CD4-positive, alpha-beta T cell treated with Interleukin-17A for 1 hour (primary cell): ENCODE measurements around the gene CCNL1.

ENCODE experiments used
- DNase-seq: peaks from one replicate; pipeline ENCODE4 v3.0.0-alpha.2; 2020

The CCNL1 gene

GRCh38 chr3:157142315-157142714 lies 17.6 kb downstream of the CCNL1 start:
- no peak for DNase-seq

GRCh38 chr3:157139938-157140534 lies 19.9 kb downstream of the CCNL1 start:
- no peak for DNase-seq

DNA sequence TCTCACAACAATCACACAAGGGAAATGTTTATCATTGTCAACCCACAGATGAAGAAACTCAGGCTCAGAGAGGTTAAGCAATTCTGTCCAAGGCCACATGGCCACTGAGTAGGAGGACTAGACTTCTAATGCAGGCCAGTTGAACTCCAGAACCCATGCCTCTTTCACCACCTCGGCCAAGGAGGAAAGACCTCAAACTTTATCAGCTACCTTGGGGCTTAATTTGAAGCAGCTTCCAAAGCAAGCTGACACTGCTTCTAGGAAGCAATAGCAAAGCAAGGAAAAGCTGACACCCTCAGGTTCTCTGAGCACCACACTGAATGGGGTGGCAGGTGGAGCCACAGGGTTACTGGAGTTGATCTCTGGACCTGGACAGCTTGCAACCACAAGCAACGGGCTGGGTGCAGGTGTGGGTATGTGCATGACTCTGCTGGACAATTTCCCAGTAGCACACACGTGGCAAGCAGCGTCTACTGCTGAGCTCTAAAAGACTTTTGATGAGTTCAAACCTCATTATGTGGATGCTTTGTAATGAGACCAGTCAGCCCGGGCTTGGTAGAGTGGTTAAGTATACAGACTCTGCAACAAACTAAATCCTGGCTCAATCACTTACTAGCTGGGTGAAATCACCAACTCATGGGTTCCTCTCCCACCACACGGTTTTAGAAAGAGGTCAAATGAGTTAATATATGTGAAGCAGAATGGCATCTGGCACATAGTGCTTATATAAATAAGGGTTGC lies 23.1 kb downstream of the CCNL1 start:
- no peak for DNase-seq

- no peak for DNase-seq
These were observed 24.1 kb downstream of the CCNL1 start for GRCh38 chr3:157135671-157136396.

DNA sequence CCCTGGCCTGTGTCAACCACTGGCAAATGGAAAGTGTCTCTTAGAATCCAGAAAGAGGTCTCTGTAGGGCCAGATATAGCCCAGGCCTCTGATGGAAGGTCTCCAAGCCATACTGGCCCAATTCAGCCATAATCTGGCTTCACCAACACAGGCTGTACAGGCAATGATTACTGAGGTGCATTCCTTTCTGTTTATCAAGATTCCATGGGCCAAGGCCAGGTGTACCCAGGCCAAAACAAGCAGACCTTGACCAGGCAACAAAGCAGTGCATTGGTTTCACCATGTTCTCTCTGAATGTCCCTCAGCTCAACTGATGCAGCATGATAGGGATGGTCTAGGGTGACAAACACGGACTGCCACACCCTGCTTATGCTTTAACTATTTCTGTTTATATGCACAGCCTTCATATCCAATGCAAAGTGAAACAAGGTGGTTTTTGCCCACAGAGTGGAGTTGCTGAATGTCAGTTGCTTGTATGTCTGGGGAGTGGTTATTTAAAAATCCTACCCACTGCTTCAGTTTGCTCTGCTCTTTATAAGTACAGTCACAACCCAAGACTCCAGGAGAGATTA lies 25.2 kb downstream of the CCNL1 start:
- DNase-seq: no peak

DNA sequence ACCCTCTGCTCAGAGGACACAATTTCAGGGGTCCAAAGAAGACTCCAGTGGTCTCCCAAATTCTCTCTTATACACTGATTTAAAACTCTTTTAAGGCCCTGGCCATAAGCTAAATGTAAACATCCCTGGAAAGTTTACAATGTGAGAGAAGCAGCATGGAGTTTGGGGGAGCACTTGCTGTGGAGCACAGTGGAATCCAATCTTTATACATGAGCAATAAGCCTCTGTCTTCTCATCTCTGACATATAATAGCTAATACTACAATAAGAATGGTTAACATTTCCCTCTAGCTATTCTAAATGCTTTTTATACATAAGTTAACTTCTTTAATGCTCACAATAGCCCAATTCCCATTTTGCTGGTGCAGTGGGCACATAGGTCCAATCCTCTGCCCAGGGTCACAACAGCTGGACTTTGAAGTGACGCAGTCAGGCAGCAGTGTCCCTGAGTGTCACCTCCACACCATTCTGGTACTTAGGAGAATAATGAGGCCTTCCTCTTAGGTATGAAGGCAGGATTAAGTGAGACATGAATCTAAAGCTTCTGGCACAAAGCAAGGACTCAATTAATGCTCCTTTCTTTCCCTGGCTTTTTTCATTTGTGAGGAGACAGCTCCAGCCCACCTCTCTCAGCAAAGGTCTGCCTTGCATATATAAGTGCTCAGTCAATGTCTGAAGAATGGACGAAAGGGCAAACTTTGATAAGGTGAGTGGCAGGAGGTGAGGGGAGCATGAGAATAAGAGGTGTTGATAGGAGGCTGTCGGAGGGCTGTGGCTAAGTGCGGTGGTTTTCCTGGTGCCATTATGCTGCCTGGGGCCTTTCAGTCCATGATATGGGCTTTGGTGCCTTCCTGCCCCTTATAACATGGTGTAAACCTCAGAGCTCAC lies 26.3 kb downstream of the CCNL1 start:
- no peak for DNase-seq

DNA sequence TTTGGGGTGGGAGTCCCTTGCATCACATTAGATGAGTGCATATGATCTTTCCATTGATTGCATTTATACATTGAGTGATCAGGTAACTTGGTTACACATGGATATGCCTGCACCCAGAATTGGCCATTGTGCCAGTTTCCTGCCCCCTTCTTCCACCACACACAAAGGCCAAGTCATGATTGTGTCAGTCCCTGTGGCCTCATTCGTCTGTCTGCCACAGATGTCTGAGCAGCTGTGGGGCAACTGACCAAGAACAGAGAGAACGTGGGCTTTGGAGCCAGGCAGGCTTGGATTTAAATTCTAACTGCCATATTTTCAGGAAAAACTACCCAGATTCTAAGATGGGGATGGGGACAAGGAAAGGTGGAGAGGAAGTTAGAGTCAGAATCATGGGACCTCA lies 27.0 kb downstream of the CCNL1 start:
- no peak for DNase-seq

DNA sequence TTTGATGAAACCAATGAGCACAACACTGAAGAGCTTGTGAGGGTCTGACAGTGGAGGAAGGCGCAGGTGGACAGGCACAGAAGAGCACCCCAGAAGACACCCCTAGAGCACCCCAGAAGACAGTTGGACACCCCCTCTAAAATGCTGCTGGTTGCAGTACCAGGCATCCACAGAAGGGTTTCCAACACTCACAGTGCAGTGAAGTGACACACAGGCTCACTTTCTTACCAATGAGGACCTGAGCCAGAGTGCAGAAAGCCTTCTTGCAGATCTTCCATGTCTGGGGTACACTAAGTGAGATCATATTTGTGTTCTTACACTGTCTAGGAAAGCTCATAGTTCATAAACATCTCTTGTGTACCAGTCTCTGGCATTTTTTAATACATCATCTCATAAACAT lies 27.6 kb downstream of the CCNL1 start:
- no peak for DNase-seq

GRCh38 chr3:157131861-157132260 lies 28.1 kb downstream of the CCNL1 start:
- DNase-seq: no peak

DNA sequence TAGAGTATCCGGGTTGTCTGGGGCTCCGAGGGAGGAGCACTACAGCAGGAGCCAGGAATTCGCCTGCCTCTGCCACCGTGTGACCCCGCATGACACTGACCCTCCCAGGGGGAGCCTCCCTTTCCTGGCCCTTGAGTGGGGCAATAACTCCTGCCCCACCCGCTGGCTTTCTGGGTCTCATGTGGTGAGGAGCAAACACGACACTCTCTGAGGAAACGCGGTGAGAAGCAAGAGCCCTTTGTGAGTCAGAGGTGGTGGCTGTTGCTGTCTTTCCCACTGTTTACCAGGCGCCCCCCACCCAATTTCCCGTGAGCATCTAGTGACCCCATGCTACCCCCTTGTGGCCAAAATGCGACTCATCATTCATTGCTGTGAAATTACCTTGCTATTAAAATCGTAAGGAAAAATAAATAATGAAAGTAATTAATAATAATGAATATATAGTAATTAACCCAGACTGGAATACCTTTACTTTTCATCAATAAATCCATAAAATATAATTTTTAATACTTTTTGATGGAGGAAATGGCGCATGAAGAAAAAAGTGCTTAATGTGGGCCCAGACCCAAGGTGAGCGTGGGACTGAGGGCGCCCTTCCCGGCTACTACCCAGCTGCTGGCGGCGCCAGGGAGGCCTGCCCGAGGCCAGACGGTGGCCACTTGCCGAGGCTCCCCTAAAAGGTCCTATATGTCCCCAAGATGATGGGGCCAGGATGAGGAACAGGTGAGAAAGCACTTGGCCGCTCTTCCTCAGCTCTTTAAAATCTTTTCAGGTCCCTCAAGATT lies 29.3 kb downstream of the CCNL1 start:
- peak; percentile 85 for DNase-seq

DNA sequence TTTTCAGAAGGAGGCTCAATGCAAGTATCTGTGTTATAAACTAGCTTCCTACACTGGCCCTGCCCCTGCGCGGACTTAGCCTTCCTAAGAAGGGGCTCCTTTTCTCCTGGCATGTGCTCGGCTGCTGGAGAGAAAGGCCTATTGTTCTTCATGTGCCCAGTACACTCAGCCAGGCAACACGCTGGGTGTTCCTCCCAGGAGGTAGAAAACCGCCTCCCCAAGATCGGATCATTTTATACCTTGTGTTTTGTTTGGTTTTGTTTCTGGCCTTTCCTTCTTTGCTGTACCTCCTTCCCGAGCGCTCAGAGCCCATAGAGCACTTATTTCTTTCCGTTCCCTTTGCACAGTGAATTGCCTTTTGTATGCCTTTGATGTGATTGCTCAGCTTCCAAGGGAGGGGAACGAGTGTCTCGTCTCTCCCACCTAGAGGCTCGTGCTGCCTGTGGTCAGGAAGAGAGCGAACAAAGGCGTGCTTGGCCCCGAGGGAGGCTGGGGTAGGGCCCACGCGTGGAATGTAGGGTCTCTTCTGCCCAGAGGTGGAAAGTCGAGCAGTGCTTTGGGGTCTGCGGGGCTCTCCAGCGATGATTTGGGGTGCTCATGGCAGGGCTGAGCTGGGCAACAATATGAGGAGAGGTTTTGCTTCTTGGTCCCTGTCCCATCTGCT lies 30.0 kb downstream of the CCNL1 start:
- DNase-seq: no peak

- peak; percentile 60 for DNase-seq
These were observed 30.9 kb downstream of the CCNL1 start for GRCh38 chr3:157128771-157129681.

GRCh38 chr3:157127831-157128767 lies 31.8 kb downstream of the CCNL1 start:
- DNase-seq: peak; percentile 78

GRCh38 chr3:157127268-157127667 lies 32.7 kb downstream of the CCNL1 start:
- no peak for DNase-seq

- no peak for DNase-seq
These were observed 33.6 kb downstream of the CCNL1 start for GRCh38 chr3:157126365-157126764.

DNA sequence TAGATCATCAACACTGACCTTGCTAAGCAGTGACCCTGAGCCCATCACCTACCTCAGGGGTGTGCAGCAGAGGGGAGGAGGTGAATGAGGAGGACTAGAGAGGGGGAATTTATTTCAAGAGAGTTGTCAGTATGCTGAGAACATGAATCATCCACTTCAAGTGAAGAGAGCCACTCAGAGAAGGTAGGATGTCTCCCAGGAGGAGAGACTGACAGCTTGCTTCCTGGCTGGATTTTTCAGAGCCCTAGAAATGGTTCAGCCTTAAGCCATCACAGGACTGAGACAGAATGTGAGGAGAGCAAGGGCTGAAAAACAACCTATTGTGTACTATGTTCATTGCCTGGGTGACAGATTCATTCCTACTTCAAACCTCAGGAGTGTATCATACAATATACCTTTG lies 34.8 kb downstream of the CCNL1 start:
- DNase-seq: no peak

GRCh38 chr3:157123621-157124020 lies 36.3 kb downstream of the CCNL1 start:
- DNase-seq: no peak

GRCh38 chr3:157122832-157123427 lies 37.0 kb downstream of the CCNL1 start:
- DNase-seq: no peak

DNA sequence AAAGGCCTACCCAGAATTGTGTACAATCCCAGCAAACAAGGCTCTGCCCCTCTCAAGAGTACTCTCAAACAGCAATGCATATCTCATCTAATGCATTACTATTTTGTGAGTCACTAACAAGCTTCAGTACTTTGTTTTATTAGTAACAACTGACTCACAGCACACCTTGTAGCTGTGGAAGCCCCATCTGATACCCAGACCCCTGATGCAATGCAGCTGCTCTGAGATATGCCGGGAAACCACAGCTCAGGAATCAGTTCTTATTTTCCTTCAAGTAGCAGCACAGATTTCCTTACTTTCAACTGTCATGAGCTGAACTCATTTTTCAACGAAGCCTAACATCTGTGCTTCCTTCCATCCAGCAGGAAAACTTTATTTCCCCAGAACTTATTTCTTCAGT lies 37.8 kb downstream of the CCNL1 start:
- DNase-seq: no peak
